Measurements from ENCODE around the gene MXRA7.
"Not testable (repeated sequence)": the region's sequence is repeated elsewhere in the genome, so short reads cannot be mapped to it uniquely, and the experiment has no call there.

Gene MXRA7

GRCh38 chr17:76714822-76715495, 4.2 kb upstream of the MXRA7 start:
- Histone ChIP-seq H3K9me3 (ENCODE audit: severe bottlenecking) (no peaks in the 10 kb centered on the region), H3K27me3 (ENCODE audit: insufficient read depth, low read depth, severe bottlenecking) (no peaks in the 10 kb centered on the region), H3K4me3 (ENCODE audit: low read depth, low read length) (no peak overlapping the region), H3K36me3 (peaks cover 72% of the 10 kb centered on the region), H3K27ac (no peak overlapping the region)
- TF ChIP-seq, protein P1, sequence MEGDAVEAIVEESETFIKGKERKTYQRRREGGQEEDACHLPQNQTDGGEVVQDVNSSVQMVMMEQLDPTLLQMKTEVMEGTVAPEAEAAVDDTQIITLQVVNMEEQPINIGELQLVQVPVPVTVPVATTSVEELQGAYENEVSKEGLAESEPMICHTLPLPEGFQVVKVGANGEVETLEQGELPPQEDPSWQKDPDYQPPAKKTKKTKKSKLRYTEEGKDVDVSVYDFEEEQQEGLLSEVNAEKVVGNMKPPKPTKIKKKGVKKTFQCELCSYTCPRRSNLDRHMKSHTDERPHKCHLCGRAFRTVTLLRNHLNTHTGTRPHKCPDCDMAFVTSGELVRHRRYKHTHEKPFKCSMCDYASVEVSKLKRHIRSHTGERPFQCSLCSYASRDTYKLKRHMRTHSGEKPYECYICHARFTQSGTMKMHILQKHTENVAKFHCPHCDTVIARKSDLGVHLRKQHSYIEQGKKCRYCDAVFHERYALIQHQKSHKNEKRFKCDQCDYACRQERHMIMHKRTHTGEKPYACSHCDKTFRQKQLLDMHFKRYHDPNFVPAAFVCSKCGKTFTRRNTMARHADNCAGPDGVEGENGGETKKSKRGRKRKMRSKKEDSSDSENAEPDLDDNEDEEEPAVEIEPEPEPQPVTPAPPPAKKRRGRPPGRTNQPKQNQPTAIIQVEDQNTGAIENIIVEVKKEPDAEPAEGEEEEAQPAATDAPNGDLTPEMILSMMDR (IDR thresholded peaks at IDR 0.05; ENCODE audit: low read depth, low read length) = peak; percentile 58
- DNase-seq = peak; percentile 70

DNA sequence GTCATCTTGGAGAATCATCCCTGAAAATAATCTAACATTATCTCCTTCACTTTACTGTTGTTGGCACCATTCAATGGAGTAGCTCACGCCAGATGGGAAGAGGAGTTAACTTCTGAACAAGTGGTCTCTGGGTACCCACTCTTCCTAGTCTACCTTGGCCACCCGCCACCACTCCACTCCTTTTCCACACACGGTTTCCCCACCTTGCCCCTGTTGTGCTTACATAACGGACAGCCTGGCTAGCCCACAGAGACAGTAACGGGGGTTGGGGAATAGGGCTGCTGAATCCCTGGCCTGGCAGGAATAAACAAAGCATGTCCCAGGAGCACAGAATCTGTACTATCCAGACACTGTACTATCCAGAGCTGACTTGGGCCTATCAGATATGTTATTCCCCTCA, 3.6 kb upstream of the MXRA7 start:
- no peak overlapping the region for H3K4me3 ChIP-seq (ENCODE audit: low read depth, low read length)
- no peaks in the 10 kb centered on the region for H3K27me3 ChIP-seq (ENCODE audit: insufficient read depth, low read depth, severe bottlenecking)
- TF ChIP-seq, protein P1 (IDR thresholded peaks at IDR 0.05; ENCODE audit: low read depth, low read length) = no peak
- H3K36me3 ChIP-seq = peaks cover 66% of the 10 kb centered on the region
- H3K27ac ChIP-seq = peak overlapping the region; percentile 11; the same call in 1 of the 2 replicates
- no peak for DNase-seq
- no peaks in the 10 kb centered on the region for H3K9me3 ChIP-seq (ENCODE audit: severe bottlenecking)

DNA sequence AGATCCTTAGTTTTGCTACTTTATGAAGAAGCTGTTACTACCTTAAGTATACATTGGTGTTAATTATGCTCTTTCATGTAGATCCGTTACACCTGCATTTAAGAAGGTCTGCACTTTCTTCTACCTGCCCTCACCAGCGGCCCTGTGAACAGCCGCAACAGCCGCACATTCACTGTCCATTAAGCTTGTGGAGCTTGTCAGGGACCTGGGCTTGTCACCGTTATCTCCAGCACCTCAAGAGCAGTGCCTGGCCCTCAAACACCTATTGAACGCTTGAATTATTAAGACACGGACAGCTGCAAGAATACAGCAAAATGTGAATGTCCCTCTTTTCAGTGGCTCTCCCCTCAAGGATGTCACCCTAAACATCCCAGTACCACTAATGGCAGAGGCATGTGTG, 3.0 kb upstream of the MXRA7 start:
- TF ChIP-seq, protein P1 (IDR thresholded peaks at IDR 0.05; ENCODE audit: low read depth, low read length) = no peak
- no peak overlapping the region for H3K27ac ChIP-seq
- no peaks in the 10 kb centered on the region for H3K27me3 ChIP-seq (ENCODE audit: insufficient read depth, low read depth, severe bottlenecking)
- DNase-seq = no peak
- no peaks in the 10 kb centered on the region for H3K9me3 ChIP-seq (ENCODE audit: severe bottlenecking)
- H3K36me3 ChIP-seq = peaks cover 60% of the 10 kb centered on the region
- H3K4me3 ChIP-seq (ENCODE audit: low read depth, low read length) = no peak overlapping the region

DNA sequence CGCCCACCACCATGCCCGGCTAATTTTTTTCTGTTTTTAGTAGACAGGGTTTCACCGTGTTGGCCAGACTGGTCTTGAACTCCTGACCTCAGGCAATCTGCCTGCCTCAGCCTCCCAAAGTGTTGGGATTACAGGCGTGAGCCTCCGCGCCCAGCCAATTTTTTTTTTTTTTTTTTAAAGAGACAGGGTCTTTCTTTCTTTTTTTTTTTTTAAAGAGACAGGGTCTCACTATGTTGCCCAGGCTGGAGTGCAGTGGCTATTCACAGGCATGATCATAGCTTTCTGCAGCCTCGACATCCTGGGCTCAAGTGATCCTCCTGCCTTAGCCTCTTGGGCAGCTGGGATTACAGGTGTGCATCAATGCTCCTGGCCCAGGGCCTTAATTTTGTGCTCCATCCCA, 1.6 kb upstream of the MXRA7 start:
- DNase-seq; H3K9me3 ChIP-seq (ENCODE audit: severe bottlenecking); H3K4me3 ChIP-seq (ENCODE audit: low read depth, low read length); H3K27me3 ChIP-seq (ENCODE audit: insufficient read depth, low read depth, severe bottlenecking): not testable (repeated sequence)
- Histone ChIP-seq H3K36me3 (peaks cover 46% of the 10 kb centered on the region), H3K27ac (peak overlapping the region; percentile 91)

DNA sequence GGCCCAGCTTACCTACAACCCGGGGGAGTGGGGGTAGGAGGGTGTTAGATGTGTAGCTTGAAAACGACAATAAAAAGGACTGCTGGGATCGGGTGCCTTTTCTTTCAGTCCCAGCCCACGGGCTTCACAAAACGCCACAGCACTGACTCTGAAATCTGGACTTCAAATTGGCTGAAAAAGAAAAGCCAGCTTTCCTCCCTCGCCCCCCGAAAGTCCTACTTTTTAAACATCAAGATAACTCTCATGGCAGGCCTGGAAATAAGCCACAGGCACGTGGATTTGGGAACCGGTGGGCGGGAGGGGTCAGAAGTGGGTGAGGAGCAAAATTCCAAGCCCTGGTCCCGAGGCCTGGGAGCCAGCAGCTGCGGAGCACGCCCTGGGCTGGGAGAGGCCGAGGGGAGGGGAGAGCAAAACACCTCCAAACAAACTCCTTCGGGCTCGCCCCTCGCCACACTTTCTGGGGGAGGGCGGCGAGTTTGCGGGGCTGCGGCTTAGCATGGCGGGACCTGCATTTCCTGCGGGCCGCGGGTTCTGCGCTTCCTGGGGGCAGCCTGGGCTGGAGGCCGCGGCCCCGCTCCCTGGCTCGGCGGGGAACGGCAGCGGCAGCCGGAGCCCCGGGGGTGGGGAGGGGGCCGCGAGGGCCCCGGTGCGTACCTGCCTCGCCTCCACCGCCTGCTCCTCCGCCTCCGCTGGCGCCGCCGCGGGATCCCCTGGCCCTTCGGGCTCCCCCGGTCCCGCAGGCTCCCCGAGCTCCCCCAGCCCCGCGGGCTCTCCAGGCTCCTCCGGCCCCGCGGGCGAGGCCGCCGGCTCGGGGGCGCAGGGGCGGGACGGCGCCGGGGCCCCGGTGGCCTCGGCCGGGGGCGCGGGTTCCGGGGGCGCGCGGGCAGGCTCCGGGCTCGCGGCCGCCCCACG, 558 bp downstream of the MXRA7 start:
- H3K9me3 ChIP-seq (ENCODE audit: severe bottlenecking); DNase-seq; H3K27me3 ChIP-seq (ENCODE audit: insufficient read depth, low read depth, severe bottlenecking): not testable (repeated sequence)
- H3K36me3 ChIP-seq = peaks cover 30% of the 10 kb centered on the region
- peak overlapping the region; percentile 78 for H3K27ac ChIP-seq
- peak overlapping the region; percentile 67 for H3K4me3 ChIP-seq (ENCODE audit: low read depth, low read length)

GRCh38 chr17:76709077-76709950, 1.5 kb downstream of the MXRA7 start:
- H3K36me3 ChIP-seq = peaks cover 23% of the 10 kb centered on the region
- no peaks in the 10 kb centered on the region for H3K9me3 ChIP-seq (ENCODE audit: severe bottlenecking)
- TF ChIP-seq, protein P1 (IDR thresholded peaks at IDR 0.05; ENCODE audit: low read depth, low read length) = no peak
- peak overlapping the region; percentile 67 for H3K4me3 ChIP-seq (ENCODE audit: low read depth, low read length)
- peak; percentile 70 for DNase-seq
- no peaks in the 10 kb centered on the region for H3K27me3 ChIP-seq (ENCODE audit: insufficient read depth, low read depth, severe bottlenecking)
- H3K27ac ChIP-seq = peak overlapping the region; percentile 78

Data from WERI-Rb-1 (cell line).